ENCODE data around the gene PRPF39.
"Not testable (repeated sequence)": the region's sequence is repeated elsewhere in the genome, so short reads cannot be mapped to it uniquely, and the experiment has no call there.

The PRPF39 gene

GRCh38 chr14:45140661-45141187, 56.8 kb downstream of the PRPF39 start:
- no peak for DNase-seq

- not testable (repeated sequence) for DNase-seq
Measured at GRCh38 chr14:45142083-45142482, 58.2 kb downstream of the PRPF39 start.

GRCh38 chr14:45144658-45145057, 60.7 kb downstream of the PRPF39 start:
- DNase-seq: no peak

GRCh38 chr14:45145214-45145613, 61.3 kb downstream of the PRPF39 start:
- no peak for DNase-seq

- DNase-seq: no peak
Measured at GRCh38 chr14:45149602-45150001, 65.7 kb downstream of the PRPF39 start.

- no peak for DNase-seq
Measured at GRCh38 chr14:45150386-45150890, 66.5 kb downstream of the PRPF39 start.

- DNase-seq: peak; percentile 20
Measured at GRCh38 chr14:45156067-45156466, 72.2 kb downstream of the PRPF39 start.

Measured in fibroblast of upper back skin (primary cell).